T-helper 2 cell (primary cell): ENCODE data around the gene DGCR8.

Source experiments
- DNase-seq, 5 experiments: peaks; one replicate each; pipeline versions ENCODE4 v3.0.0 to v3.0.0-alpha.2; 2012 to 2022

DGCR8 gene

GRCh38 chr22:20052309-20053259, 27.5 kb upstream of the DGCR8 start:
- DNase-seq: no peak

GRCh38 chr22:20053407-20054033, 26.5 kb upstream of the DGCR8 start:
- no peak for DNase-seq

GRCh38 chr22:20054034-20054427, 26.0 kb upstream of the DGCR8 start:
- DNase-seq: no peak

DNA sequence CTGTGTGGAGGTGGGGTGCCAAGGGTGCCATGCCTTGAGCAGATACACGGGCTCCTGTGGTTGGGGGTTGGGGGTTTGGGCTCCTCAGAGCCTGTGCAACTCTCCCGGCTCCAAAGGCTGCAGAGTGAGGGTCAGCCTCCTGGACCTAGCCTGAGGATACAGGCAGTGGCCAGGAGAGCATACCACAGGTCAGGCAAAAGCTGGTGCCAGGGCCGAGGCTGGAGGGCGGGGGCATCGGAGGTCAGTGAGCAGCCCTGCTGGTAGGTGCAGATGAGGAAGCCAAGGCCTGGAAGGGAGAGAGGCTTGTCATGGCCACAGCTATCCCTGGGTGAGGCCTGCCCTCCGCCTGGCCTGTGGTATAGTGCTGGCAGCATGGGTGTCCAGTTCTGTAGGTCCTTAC, 25.6 kb upstream of the DGCR8 start:
- no peak for DNase-seq

GRCh38 chr22:20055144-20055543, 24.9 kb upstream of the DGCR8 start:
- no peak for DNase-seq

- DNase-seq: no peak
Observed at GRCh38 chr22:20055654-20056053, 24.4 kb upstream of the DGCR8 start.

DNA sequence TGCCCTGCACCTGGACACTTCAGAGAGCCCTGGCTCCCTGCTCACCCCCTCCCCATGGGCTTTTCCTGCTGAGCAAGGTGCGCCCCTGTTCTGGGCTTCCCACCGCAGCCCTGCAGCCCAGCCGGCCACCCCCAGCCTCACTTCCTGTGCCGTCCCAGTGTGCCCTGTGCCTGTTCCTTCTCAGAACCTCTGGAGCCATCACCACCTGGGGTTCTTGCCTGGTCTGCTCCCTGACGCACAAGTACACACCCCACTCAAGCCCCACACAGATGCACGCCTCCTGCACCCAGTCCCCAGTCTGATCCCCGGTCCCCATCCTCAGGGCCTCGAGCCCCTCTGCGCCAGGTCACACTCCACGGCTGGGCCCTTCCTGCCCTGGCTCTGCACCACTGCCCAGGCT, 23.9 kb upstream of the DGCR8 start:
- no peak for DNase-seq

DNA sequence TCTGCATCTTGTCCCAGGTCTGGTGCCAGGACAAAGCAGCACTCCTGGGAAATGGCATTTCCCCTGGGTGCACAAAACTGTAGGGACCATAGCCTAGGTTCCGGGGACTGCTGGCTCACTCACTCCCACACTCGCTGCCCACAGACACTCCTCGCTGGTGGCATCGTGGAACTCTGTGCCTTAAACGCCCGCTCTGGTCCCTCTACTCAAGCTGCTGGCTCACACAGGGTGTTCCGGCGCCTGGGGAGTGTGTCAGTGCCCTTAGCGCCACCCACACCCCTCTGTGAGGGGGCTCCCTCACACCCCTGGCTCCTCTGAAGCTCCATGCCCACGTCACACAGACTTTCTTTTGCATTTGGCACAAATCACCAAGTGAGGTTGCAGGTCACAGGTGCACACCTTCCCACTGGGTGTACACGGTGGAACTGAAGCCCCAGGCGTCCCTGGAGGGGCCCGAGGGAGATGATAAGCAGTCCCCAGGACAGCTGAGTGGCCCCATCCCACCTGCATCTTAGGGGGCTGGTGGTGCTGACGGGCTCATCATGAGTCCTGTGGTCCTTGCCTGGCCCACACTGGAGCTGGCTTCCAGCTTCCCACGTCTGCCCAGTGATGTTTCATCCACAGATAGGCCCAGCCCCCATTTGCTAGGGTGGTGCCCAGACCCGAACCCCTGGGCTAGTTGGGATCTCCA, 23.2 kb upstream of the DGCR8 start:
- DNase-seq: no peak

DNA sequence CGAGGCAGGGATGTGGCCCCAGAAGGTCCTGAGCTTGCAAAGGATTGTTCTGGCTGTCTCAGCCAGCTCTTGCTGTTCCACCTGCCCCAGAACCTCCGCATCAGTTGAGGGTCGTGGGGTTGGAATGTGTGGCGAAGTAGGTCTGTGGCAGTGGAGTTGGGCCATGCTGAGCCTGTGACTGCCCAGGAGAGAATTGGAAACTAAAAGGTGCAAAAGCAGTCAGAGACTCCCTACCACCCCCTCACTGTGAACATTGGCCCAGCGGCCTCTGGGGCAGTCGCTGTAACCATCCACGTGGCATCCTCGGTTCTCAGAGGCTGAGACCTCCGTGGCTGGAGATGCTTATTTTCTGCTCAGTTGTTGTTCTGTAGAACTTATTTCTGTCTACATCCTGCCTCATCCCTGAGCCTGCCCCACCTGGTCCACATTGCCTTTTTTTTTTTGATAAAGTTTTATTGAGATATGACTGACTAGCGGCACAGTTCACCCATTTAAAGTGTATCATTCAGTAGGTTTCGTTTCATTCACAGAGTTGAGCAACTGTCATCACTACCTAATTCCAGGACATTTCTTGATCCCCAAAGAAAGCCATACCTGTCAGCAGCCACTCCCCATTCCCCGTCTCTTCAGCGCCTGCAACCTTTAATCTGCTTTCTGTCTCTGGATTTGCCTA, 22.3 kb upstream of the DGCR8 start:
- DNase-seq: no peak

- peak in 1 of 5 experiments; percentile 20 for DNase-seq
Observed at GRCh38 chr22:20058989-20059770, 20.9 kb upstream of the DGCR8 start.

DNA sequence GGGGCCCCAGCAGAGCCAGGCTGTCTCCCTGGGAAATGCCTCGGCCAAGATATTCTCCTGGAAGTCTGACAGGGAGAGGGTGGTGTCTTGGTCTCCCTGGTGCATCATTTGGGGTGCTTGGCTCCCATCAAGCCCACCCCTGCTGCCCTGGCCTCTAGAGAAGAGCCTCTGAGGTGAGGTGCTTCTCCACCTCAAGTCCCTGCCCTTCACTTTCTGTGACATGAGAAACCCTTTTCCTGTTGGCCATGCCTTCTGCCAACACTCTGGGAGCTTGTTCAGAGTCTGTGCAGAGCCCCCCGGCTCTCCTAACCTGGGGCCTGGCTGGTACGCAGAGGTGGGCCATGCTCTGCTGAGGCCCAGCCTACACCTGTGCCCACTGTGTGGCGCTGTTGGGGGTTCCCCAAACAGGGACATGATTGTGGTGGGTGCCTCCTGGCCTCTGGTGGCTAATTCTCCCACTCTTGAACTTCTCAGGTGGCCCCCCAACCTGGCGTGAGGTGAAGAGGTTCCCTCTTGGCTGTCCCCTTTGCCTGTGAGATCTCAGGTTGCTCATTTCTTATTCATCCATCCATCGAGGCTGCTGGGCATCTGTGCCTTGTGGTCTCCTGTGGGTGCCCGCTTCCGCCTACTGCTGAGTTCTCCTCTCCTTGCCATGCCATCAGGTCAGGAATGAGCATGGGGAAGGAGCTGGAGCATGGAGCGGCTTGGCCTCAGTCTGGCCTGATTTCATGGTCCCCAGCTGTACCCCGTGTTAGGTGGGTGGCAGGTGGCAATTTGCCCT, 19.2 kb upstream of the DGCR8 start:
- DNase-seq: no peak

- DNase-seq: no peak
Observed at GRCh38 chr22:20061481-20061861, 18.6 kb upstream of the DGCR8 start.

DNA sequence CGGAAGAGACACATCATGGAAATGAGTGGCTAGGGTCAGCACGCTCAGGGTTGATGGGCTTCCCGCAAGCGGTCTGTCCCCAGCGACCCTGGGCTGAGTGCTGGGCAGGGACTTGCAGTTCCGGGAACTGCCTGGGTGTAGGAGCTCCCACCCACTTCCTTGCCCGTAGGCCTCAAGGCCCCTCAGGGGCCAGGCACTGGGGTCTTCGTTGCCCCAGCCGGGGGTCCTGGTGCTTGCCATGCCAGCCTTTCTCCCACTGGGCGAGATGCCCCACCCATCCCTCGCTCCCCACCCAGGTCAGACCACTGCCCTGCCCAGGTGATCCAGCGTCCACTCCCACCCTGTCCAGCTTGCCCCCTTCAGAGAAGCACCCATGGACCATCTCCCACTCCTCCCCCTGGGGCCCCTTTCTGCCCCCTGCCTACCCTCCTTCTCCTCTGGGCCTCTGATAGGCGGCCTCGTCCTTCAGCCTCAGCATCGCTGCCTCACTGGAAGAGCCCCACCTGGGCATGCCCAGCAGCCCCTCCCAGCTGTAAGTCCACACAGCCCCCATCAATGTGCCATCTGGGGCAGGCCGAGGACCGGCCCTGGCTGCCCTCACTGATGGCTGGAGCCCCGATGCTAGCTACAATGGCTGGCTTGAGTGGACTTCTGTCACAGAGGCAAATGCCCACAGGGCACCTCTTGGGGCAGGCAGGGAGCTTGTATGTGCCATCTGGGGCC, 17.8 kb upstream of the DGCR8 start:
- no peak for DNase-seq

DNA sequence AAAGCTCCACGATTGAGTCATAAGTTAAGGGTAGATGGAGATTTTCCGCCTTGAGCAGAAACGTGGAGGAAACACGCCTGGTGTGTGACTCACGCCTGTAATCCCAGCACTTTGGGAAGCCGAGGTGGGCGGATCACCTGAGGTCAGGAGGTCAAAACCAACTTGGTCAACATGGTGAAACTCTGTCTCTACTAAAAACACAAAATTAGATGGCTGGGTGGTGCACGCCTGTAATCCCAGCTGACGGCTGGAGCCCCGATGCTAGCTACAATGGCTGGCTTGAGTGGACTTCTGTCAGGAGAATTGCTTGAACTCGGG, 17.3 kb upstream of the DGCR8 start:
- no peak for DNase-seq

GRCh38 chr22:20063271-20064139, 16.5 kb upstream of the DGCR8 start:
- no peak for DNase-seq

GRCh38 chr22:20064140-20064480, 15.9 kb upstream of the DGCR8 start:
- no peak for DNase-seq

- no peak for DNase-seq
Observed at GRCh38 chr22:20064545-20065262, 15.3 kb upstream of the DGCR8 start.

- no peak for DNase-seq
Observed at GRCh38 chr22:20065896-20066616, 14.0 kb upstream of the DGCR8 start.
